Lower leg skin (tissue), 4 donors: ENCODE results near the gene ZNF787. TPM values are rescaled to one million over a fixed set of nuclear protein-coding genes. Genes with fewer than 3 reads are reported as not detected.
A peak's percentile ranks its signal among the peaks of the same experiment; 100 is the strongest.

ENCODE experiments used
- DNase-seq, 2 donors: peaks; one replicate each; pipeline ENCODE4 v3.0.0-alpha.2; 2019; ENCODE audit warnings: low spot score in 2 of 2
- H3K4me3 ChIP-seq: fragments of 200-600 bp; sonication (generic); 2 replicates; pipeline ENCODE4 v1.5.1; 2017; ENCODE audit warnings: mild to moderate bottlenecking, low read depth; ENCODE audit not compliant: poor library complexity, severe bottlenecking
- POLR2A ChIP-seq, 2 donors: fragments of 450-650 bp; IDR thresholded peaks; one replicate each; pipeline ENCODE4 v1.6.1; 2016 to 2017; ENCODE audit warnings: antibody characterized with exemption in 2 of 2, mild to moderate bottlenecking in 1 of 2, moderate library complexity in 1 of 2
- WGBS, 2 donors: methylation state at CpG; one replicate each; pipeline ENCODE4 v1.1.5; 2018; 5-methylcytosine and 5-hydroxymethylcytosine counted together
- intact Hi-C: fragments of 100-400 bp; cut with DNase I; formaldehyde crosslinking; loops from one replicate; pipeline ENCODE4 v1.15.0; 2023; ENCODE audit warnings: low total_unique reads
- total RNA-seq, 4 donors: library from RNA; depleted of rRNA; stranded (reverse); fragments of >200 nt; gene quantifications; one replicate each; pipeline ENCODE4 v1.1.0, GENCODE V29; 2016
- TF ChIP-seq, protein P1 (sequence below), 3 donors: fragments of 450-650 bp; IDR thresholded peaks; one replicate each; pipeline ENCODE4 v1.5.1; 2016; ENCODE audit warnings: antibody characterized with exemption in 3 of 3, mild to moderate bottlenecking in 3 of 3, moderate library complexity in 2 of 3

ZNF787 gene
- total RNA-seq, 4 donors from 2014 or later, result 11.6 to 21.5 (median 19.9) TPM

DNA sequence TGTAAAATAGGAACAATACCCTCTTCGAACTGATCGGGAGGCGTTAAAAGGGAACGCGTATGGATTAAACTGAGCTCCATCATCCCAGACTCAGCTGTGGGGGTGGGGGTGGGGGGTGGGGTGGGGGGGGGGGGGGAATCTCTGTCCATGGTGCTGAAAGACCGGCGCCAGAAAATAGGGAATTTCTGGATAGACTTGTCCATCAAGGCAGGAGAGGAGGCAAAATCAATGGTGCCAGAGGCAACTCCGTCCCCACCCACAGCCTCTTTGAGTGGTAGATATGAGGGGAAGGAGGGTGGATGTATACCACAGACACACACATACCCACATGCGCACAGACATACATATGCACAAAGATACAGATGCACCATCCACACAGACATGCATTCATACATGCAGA, 37.4 kb downstream of the ZNF787 start:
- no peak for TF ChIP-seq POLR2A (IDR thresholded peaks at IDR 0.05)
- TF ChIP-seq, protein P1, sequence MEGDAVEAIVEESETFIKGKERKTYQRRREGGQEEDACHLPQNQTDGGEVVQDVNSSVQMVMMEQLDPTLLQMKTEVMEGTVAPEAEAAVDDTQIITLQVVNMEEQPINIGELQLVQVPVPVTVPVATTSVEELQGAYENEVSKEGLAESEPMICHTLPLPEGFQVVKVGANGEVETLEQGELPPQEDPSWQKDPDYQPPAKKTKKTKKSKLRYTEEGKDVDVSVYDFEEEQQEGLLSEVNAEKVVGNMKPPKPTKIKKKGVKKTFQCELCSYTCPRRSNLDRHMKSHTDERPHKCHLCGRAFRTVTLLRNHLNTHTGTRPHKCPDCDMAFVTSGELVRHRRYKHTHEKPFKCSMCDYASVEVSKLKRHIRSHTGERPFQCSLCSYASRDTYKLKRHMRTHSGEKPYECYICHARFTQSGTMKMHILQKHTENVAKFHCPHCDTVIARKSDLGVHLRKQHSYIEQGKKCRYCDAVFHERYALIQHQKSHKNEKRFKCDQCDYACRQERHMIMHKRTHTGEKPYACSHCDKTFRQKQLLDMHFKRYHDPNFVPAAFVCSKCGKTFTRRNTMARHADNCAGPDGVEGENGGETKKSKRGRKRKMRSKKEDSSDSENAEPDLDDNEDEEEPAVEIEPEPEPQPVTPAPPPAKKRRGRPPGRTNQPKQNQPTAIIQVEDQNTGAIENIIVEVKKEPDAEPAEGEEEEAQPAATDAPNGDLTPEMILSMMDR (IDR thresholded peaks at IDR 0.05), result no peak
- intact Hi-C loops, result no loop called here
- no peak for DNase-seq
- no peak overlapping the region for H3K4me3 ChIP-seq
- WGBS, 2 donors, result 58 to 60% methylated on average over 9 of the region's 9 CpGs

DNA sequence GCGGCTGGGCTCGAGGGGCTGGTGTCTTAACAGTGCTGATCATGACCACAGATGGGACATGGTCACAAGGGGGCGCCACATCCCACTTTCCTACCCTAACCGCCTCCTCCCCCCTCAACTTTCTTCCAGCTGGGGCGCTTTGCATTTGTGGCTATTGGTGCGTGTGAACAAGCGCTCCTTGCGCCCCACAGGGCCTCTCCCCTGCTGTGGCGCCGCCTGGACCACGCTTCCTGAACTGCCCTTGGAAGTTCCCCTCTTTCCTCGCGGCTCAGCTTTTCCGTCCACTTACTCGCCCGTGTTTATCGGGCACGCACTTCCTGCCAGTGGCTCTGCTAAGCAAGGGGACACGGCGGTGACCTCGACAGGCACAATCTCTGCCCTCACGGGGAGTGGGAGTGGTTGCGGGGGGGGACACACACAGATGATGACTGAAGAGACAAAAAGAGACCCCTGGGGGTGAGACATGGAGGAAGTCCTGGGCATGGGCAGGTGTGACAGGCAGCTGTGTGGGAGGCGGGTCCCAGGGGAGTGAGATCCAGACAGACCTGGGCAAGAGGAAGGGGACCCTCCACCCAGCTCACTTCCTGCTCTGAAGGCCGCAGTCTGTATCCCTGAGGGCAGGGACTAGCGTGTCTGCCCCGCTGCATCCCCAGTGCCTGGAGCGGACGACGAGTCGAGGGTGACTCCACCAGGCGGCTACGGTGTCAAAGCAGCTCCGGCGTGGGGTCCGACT, 40.3 kb downstream of the ZNF787 start:
- H3K4me3 ChIP-seq, result peak overlapping the region; percentile 16
- intact Hi-C loops, result no loop called here
- TF ChIP-seq POLR2A (IDR thresholded peaks at IDR 0.05), result no peak
- TF ChIP-seq, protein P1 (IDR thresholded peaks at IDR 0.05), result no peak
- 2 to 3% methylated on average over 34 to 36 of the region's 36 CpGs for WGBS, 2 donors
- peak; percentile 56 to 95 for DNase-seq

DNA sequence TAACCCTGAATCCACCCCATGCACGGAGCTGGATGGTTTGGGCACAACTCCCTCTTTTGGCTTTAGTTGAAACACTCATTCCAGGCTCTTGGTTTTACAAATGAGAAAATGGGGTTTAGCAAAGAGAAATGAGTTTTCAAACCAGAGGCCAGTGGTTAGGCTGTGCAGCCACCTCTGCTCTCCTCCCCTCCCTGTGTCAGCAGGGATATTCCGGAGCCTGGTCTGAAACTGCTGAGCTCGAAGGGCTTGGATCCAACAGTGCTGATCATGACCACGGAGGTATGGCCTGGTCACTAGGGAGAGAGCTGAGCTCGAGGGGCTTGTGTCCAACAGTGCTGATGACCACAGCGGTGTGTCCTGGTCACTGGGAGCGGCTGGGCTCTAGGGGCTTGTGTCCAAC, 41.5 kb downstream of the ZNF787 start:
- 45 to 49% methylated on average over 5 to 7 of the region's 7 CpGs for WGBS, 2 donors
- TF ChIP-seq, protein P1 (IDR thresholded peaks at IDR 0.05), result no peak
- no peak for TF ChIP-seq POLR2A (IDR thresholded peaks at IDR 0.05)
- no peak overlapping the region for H3K4me3 ChIP-seq
- intact Hi-C loops, result no loop called here
- no peak for DNase-seq

DNA sequence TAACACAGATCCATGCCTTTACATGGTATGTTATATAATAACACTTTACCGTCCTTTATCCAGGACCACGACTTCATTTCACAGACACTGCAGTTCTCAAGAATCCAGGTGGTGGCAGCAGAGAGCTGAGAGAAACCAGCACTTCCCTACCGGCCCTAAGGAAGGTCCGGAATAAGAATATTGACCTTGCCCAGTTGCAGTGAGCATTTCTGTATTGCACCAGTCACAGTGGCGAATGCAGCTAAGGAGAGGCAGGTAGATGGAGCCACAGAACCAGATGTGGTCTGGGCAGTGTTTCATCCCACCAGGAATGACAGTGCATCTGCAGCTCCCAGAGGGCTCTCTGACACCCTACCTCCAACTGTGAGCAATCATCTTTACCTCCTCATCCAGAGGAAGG, 44.6 kb downstream of the ZNF787 start:
- intact Hi-C loops, result no loop called here
- no peak overlapping the region for H3K4me3 ChIP-seq
- WGBS, 2 donors, result 7 to 14% methylated on average over 5 of the region's 5 CpGs
- DNase-seq, result no peak
- TF ChIP-seq POLR2A (IDR thresholded peaks at IDR 0.05), result no peak
- TF ChIP-seq, protein P1 (IDR thresholded peaks at IDR 0.05), result peak in 1 of 3 donors; percentile 59

DNA sequence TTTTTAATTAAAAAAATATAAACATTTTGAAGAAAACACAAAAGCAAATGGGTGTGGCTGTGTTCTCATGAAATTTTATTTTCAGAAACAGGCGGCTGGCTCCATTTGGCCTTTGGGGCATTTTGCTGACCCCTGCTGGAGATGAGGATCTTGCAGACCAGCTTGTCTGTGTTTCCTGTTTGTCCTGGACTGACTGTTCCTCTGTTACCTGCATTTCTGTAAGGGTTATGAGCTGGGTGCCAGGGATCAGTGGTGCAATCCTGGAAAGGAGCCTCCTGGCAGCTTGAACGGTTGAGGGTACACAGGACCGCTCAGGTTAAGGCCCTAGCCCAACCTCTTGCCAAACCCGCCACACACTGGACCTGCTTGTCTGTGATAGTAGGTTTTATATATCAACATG, 49.9 kb downstream of the ZNF787 start:
- WGBS, 2 donors, result 66% methylated on average over 4 of the region's 4 CpGs
- H3K4me3 ChIP-seq, result no peak overlapping the region
- no peak for TF ChIP-seq POLR2A (IDR thresholded peaks at IDR 0.05)
- TF ChIP-seq, protein P1 (IDR thresholded peaks at IDR 0.05), result no peak
- intact Hi-C loops, result no loop called here
- DNase-seq, result no peak

DNA sequence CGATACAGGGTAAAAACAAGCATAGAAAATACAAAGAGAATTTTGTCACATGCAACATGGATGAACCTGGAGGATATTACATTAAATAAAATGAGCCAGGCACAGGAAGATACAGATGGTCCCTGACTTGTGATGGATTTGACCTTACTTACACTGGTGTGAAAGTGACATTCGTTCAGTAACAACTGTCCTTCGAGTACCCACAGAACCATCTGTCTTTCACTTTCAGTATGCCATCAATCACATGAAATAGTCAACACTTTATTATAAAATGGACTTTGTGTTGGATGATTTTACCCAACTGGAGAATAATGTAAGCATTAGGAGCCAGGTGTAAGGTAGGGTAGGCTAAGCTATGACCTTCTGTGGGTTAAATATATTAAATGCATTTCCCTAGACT, 51.5 kb downstream of the ZNF787 start:
- no peak for TF ChIP-seq POLR2A (IDR thresholded peaks at IDR 0.05)
- TF ChIP-seq, protein P1 (IDR thresholded peaks at IDR 0.05), result no peak
- intact Hi-C loops, result no loop called here
- WGBS, 2 donors, result 39 to 74% methylated on average over 3 of the region's 3 CpGs
- H3K4me3 ChIP-seq, result no peak overlapping the region
- DNase-seq, result no peak
